ENCODE measurements around the gene XRN2.

- no peak for TF ChIP-seq CTCF (IDR thresholded peaks at IDR 0.05)
- TF ChIP-seq POLR2AphosphoS5 (IDR thresholded peaks at IDR 0.05): no peak
Observed at GRCh38 chr20:21380711-21381110, 77.6 kb downstream of the XRN2 start.
